ENCODE results near the gene SERPIND1. TPM values are rescaled to one million over a fixed set of nuclear protein-coding genes. Genes with fewer than 3 reads are reported as not detected.
"Not testable (repeated sequence)": the region's sequence is repeated elsewhere in the genome, so short reads cannot be mapped to it uniquely, and the experiment has no call there.

SERPIND1 gene
- total and polyA plus RNA-seq, 2 of the 8 experiments (the other 6 are each of a cell fraction or from before 2014, with no cell fraction given), result not detected

DNA sequence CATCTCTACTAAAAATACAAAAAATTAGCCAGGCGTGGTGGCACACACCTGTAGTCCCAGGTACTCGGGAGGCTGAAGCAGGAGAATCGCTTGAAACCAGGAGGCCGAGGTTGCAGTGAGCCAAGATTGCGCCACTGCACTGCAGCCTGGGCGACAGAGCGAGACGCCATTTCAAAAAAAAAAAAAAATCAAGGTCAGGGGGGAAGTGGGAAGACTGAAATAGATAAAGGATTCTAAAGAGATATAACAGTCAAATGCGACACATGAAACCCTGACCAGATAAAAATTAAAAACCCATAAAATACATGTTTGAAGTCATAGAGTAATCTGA lies 4.5 kb upstream of the SERPIND1 start:
- H3K79me2 ChIP-seq (ENCODE audit: control insufficient read depth in 1 of 2, insufficient read depth in 2 of 2, low read length in 2 of 2); H3K4me3 ChIP-seq (ENCODE audit: extremely low read depth in 1 of 4, insufficient read depth in 2 of 4, low read depth in 3 of 4, low read length in 4 of 4); H3K27me3 ChIP-seq (replicated peaks in 1 of 4; ENCODE audit: control insufficient read depth in 3 of 4, extremely low read depth in 1 of 4, insufficient read depth in 3 of 4, low read length in 3 of 4); H3K36me3 ChIP-seq (ENCODE audit: control insufficient read depth in 2 of 4, insufficient read depth in 4 of 4, low read length in 3 of 4); DNase-seq (ENCODE audit: low read depth in 1 of 2, low spot score in 2 of 2); H3K4ac ChIP-seq (replicated peaks; ENCODE audit: insufficient read length, low read depth, low read length); H3K79me1 ChIP-seq (ENCODE audit: low read depth, low read length); H2BK120ac ChIP-seq (replicated peaks; ENCODE audit: low read depth, low read length); H3K56ac ChIP-seq (replicated peaks; ENCODE audit: insufficient read length, low read depth, low read length); H2BK20ac ChIP-seq (ENCODE audit: low read length); H4K8ac ChIP-seq (ENCODE audit: extremely low read depth, insufficient read depth, low read length); H3K9ac ChIP-seq (replicated peaks in 1 of 4; ENCODE audit: extremely low read depth in 1 of 4, low read depth in 3 of 4, low read length in 3 of 4); H3K23ac ChIP-seq (ENCODE audit: insufficient read length); H2BK5ac ChIP-seq (ENCODE audit: low read depth, low read length); POLR2A ChIA-PET (ENCODE audit: partially characterized antibody); H4K20me1 ChIP-seq (replicated peaks in 1 of 2; ENCODE audit: control insufficient read depth in 1 of 2, insufficient read depth in 2 of 2, low read length in 2 of 2); FAIRE-seq; H2BK12ac ChIP-seq (ENCODE audit: low read depth, low read length); H3K9me3 ChIP-seq (ENCODE audit: insufficient read depth in 2 of 2, low read depth in 1 of 2, low read length in 1 of 2); H4K5ac ChIP-seq (ENCODE audit: insufficient read length, low read depth, low read length); H2BK15ac ChIP-seq (ENCODE audit: low read length); H3K4me2 ChIP-seq (ENCODE audit: insufficient read depth in 1 of 2, low read depth in 2 of 2, low read length in 2 of 2); H3K14ac ChIP-seq (ENCODE audit: insufficient read length); H4K91ac ChIP-seq (replicated peaks; ENCODE audit: insufficient read length, low read length); H3K27ac ChIP-seq (ENCODE audit: low read depth, low read length); H3K4me1 ChIP-seq (replicated peaks in 1 of 4; ENCODE audit: control insufficient read depth in 3 of 4, insufficient read depth in 4 of 4, low read length in 3 of 4); H2AK5ac ChIP-seq (ENCODE audit: low read depth, low read length); H2AFZ ChIP-seq (ENCODE audit: low read length); H3K18ac ChIP-seq (ENCODE audit: extremely low read depth, low read length); H3K23me2 ChIP-seq (ENCODE audit: low read depth, low read length): not testable (repeated sequence)
- CTCF ChIA-PET (ENCODE audit: partially characterized antibody), result interaction anchor here (0.9 kb wide), 1 partner anchor 14 kb away, joined by 4 read pairs; no protein-coding TSS in a partner anchor
- WGBS, 2 experiments (ENCODE audit: extremely low coverage in 1 of 2, insufficient coverage in 1 of 2, insufficient read length in 1 of 2, insufficient replicate concordance in 2 of 2, low coverage in 1 of 2, low lambda C conversion rate in 2 of 2, missing lambda C conversion rate in 1 of 2), result 96% methylated on average over 8 of the region's 9 CpGs; no CpG with 5 or more reads in 1 of the 2 experiments

Data from H1 (cell line).